NCI-H446 (cell line): ENCODE data around the gene POTEM.
"Not testable (repeated sequence)": the region's sequence is repeated elsewhere in the genome, so short reads cannot be mapped to it uniquely, and the experiment has no call there.

Experiments
- DNase-seq, 2 experiments: peaks; one replicate each; lab custom pipeline; 2025; lab: John Stamatoyannopoulos, UW

The POTEM gene

GRCh38 chr14:19038060-19038664, 70.9 kb downstream of the POTEM start:
- DNase-seq, result not testable (repeated sequence)

DNA sequence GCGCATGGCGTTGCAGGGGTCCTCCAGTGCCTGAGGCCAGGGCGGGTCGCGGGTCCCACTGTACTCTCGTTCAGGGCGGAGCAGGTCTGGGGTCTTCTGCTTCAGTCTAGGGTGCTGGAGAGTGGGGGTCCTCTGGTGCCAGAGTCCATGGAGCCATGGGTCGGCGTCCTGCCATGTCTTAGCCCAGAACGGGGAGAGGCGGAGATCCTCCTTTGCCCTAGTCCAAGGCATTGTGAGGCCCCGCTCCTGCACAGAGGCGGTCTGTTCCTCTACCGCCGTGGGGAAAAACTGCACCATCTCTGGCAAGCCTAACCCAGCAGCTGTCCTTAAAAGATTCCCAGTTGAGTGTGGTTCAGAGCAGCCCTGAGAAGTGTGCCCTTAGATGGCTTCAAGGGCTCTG, 71.6 kb downstream of the POTEM start:
- DNase-seq, result not testable (repeated sequence)

DNA sequence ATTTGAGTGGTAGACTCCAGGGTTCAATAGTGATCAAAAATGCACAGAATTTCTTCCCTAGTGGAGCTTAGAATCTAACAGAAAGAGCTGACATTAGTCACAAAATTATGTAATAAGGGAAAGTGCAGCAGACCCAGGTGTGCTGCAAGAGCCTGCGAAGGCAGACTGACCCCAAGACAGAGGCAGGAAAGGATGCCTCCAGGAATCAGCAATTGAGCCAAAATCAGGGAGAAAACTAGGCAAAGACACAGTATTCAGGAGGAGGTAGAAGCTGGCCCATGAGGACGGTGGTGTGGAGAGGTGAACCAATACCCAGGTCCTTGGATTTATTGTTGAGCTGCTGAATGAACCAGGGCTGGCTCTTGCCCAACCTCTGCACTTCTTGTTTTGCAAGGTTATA, 76.2 kb downstream of the POTEM start:
- not testable (repeated sequence) for DNase-seq
